ENCODE measurements around the gene DLG1.

GRCh38 chr3:197144188-197144587, 154.2 kb downstream of the DLG1 start:
- TF ChIP-seq POLR2AphosphoS5 (IDR thresholded peaks at IDR 0.05; ENCODE audit: insufficient read depth in 1 of 2, low read depth in 1 of 2), result no peak
- TF ChIP-seq, protein P1, sequence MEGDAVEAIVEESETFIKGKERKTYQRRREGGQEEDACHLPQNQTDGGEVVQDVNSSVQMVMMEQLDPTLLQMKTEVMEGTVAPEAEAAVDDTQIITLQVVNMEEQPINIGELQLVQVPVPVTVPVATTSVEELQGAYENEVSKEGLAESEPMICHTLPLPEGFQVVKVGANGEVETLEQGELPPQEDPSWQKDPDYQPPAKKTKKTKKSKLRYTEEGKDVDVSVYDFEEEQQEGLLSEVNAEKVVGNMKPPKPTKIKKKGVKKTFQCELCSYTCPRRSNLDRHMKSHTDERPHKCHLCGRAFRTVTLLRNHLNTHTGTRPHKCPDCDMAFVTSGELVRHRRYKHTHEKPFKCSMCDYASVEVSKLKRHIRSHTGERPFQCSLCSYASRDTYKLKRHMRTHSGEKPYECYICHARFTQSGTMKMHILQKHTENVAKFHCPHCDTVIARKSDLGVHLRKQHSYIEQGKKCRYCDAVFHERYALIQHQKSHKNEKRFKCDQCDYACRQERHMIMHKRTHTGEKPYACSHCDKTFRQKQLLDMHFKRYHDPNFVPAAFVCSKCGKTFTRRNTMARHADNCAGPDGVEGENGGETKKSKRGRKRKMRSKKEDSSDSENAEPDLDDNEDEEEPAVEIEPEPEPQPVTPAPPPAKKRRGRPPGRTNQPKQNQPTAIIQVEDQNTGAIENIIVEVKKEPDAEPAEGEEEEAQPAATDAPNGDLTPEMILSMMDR (IDR thresholded peaks at IDR 0.05), result no peak
